OCI-LY7 (cell line): ENCODE data around the gene NCKAP1.

Source experiments
- CTCF ChIP-seq: fragments of 200-600 bp; sonication (generic); conservative IDR thresholded peaks from 2 replicates; pipeline ENCODE4 v1.5.1; 2014; ENCODE audit warnings: mild to moderate bottlenecking, antibody characterized with exemption, low read length, moderate library complexity, mixed read lengths
- EZH2phosphoT487 ChIP-seq: fragments of 200-600 bp; sonication (generic); IDR thresholded peaks from 2 replicates; pipeline ENCODE4 v1.6.1; 2018; ENCODE audit warnings: low read depth, borderline replicate concordance, mild to moderate bottlenecking, mixed run types, antibody characterized with exemption, low read length, moderate library complexity, mixed read lengths

- no peak for TF ChIP-seq CTCF
- TF ChIP-seq EZH2phosphoT487, result no peak
Observed at GRCh38 chr2:183078163-183078463, 39.9 kb upstream of the NCKAP1 start.
